ENCODE data around the gene SMIM20. TPM values are rescaled to one million over a fixed set of nuclear protein-coding genes. Genes with fewer than 3 reads are reported as not detected.

The SMIM20 gene
- total RNA-seq, 4 donors from 2014 or later = 12.2 to 17.1 (median 15.1) TPM

- Histone ChIP-seq H3K4me3 (no peak overlapping the region), H3K27me3 (peaks cover 3% of the 10 kb centered on the region), H3K27ac (no peak overlapping the region), H3K9me3 (no peaks in the 10 kb centered on the region), H3K36me3 (no peaks in the 10 kb centered on the region), H3K4me1 (no peaks in the 10 kb centered on the region)
- 86% methylated on average over 2 of the region's 2 CpGs for WGBS
- TF ChIP-seq POLR2AphosphoS5 (IDR thresholded peaks at IDR 0.05) = no peak
- no peak for TF ChIP-seq POLR2A (IDR thresholded peaks at IDR 0.05)
- no peak for TF ChIP-seq CTCF (IDR thresholded peaks at IDR 0.05)
- TF ChIP-seq EP300 (IDR thresholded peaks at IDR 0.05) = no peak
- DNase-seq (ENCODE audit: low spot score in 2 of 2) = no peak
These were observed 30.5 kb upstream of the SMIM20 start for GRCh38 chr4:25883565-25883964.

- H3K4me1 ChIP-seq = no peaks in the 10 kb centered on the region
- 56% methylated on average over 5 of the region's 5 CpGs for WGBS
- no peaks in the 10 kb centered on the region for H3K9me3 ChIP-seq
- DNase-seq (ENCODE audit: low spot score in 2 of 2) = peak in 1 of 2 donors; percentile 6
- peaks cover 3% of the 10 kb centered on the region for H3K27me3 ChIP-seq
- H3K27ac ChIP-seq = no peak overlapping the region
- TF ChIP-seq POLR2A (IDR thresholded peaks at IDR 0.05) = no peak
- no peak for TF ChIP-seq POLR2AphosphoS5 (IDR thresholded peaks at IDR 0.05)
- no peak for TF ChIP-seq CTCF (IDR thresholded peaks at IDR 0.05)
- TF ChIP-seq EP300 (IDR thresholded peaks at IDR 0.05) = no peak
- H3K36me3 ChIP-seq = no peaks in the 10 kb centered on the region
- H3K4me3 ChIP-seq = no peak overlapping the region
These were observed 29.8 kb upstream of the SMIM20 start for GRCh38 chr4:25884031-25884782.

- Histone ChIP-seq H3K27ac (no peak overlapping the region), H3K4me3 (no peak overlapping the region), H3K36me3 (no peaks in the 10 kb centered on the region), H3K27me3 (no peaks in the 10 kb centered on the region), H3K9me3 (no peaks in the 10 kb centered on the region), H3K4me1 (no peaks in the 10 kb centered on the region)
- no peak for DNase-seq (ENCODE audit: low spot score in 2 of 2)
- TF ChIP-seq EP300 (IDR thresholded peaks at IDR 0.05) (no peak), POLR2AphosphoS5 (IDR thresholded peaks at IDR 0.05) (no peak), CTCF (IDR thresholded peaks at IDR 0.05) (no peak), POLR2A (IDR thresholded peaks at IDR 0.05) (no peak)
These were observed 25.2 kb upstream of the SMIM20 start for GRCh38 chr4:25888781-25889180.

GRCh38 chr4:25889589-25890503, 24.2 kb upstream of the SMIM20 start:
- Histone ChIP-seq H3K36me3 (no peaks in the 10 kb centered on the region), H3K27ac (no peak overlapping the region), H3K4me1 (no peaks in the 10 kb centered on the region), H3K4me3 (no peak overlapping the region), H3K27me3 (no peaks in the 10 kb centered on the region), H3K9me3 (no peaks in the 10 kb centered on the region)
- WGBS = 85% methylated on average over 14 of the region's 14 CpGs
- TF ChIP-seq CTCF (IDR thresholded peaks at IDR 0.05) (no peak), POLR2AphosphoS5 (IDR thresholded peaks at IDR 0.05) (no peak), EP300 (IDR thresholded peaks at IDR 0.05) (no peak), POLR2A (IDR thresholded peaks at IDR 0.05) (no peak)
- no peak for DNase-seq (ENCODE audit: low spot score in 2 of 2)
